ENCODE results near the gene JAK2.

Gene JAK2

GRCh38 chr9:5062631-5063030 is 77.6 kb downstream of the JAK2 start:
- DNase-seq, result no peak
- WGBS (ENCODE audit: insufficient coverage), result no CpG with 5 or more reads among the region's 1 CpG
- Histone ChIP-seq H3K27me3 (replicated peaks in 2 of 5; ENCODE audit: control insufficient read depth in 4 of 5, insufficient read depth in 5 of 5, low read length in 4 of 5) (no peaks in the 10 kb centered on the region), H3K9me3 (ENCODE audit: control extremely low read depth in 1 of 5, control insufficient read depth in 4 of 5, insufficient read depth in 2 of 5, low read depth in 1 of 5, low read length in 4 of 5) (no peaks in the 10 kb centered on the region), H3K36me3 (ENCODE audit: control insufficient read depth in 4 of 4, insufficient read depth in 4 of 4, low read length in 3 of 4) (peaks cover 8 to 32% (median 14%) of the 10 kb centered on the region in 4 experiments), H3K4me3 (ENCODE audit: control insufficient read depth in 1 of 7, extremely low read depth in 1 of 7, insufficient read depth in 4 of 7, low read depth in 2 of 7, low read length in 6 of 7) (no peak overlapping the region), H3K27ac (ENCODE audit: insufficient read depth in 1 of 2, low read depth in 1 of 2, low read length in 2 of 2, poor library complexity in 1 of 2, severe bottlenecking in 2 of 2) (no peak overlapping the region), H3K4me1 (ENCODE audit: control extremely low read depth in 1 of 4, control insufficient read depth in 4 of 4, insufficient read depth in 4 of 4, low read length in 3 of 4) (no peaks in the 10 kb centered on the region)
- CTCF ChIA-PET, result interaction anchor here (0.6 kb wide), 1 partner anchor 44 kb away, joined by 3 read pairs; no protein-coding TSS in a partner anchor
- POLR2A ChIA-PET, result no interaction called here

- peaks cover 8 to 53% (median 21%) of the 10 kb centered on the region in 4 experiments for H3K36me3 ChIP-seq (ENCODE audit: control insufficient read depth in 4 of 4, insufficient read depth in 4 of 4, low read length in 3 of 4)
- WGBS (ENCODE audit: insufficient coverage), result no CpG with 5 or more reads among the region's 1 CpG
- no peaks in the 10 kb centered on the region for H3K9me3 ChIP-seq (ENCODE audit: control extremely low read depth in 1 of 5, control insufficient read depth in 4 of 5, insufficient read depth in 2 of 5, low read depth in 1 of 5, low read length in 4 of 5)
- H3K4me3 ChIP-seq (ENCODE audit: control insufficient read depth in 1 of 7, extremely low read depth in 1 of 7, insufficient read depth in 4 of 7, low read depth in 2 of 7, low read length in 6 of 7), result no peak overlapping the region
- DNase-seq, result no peak
- ChIA-PET CTCF (no interaction called here), POLR2A (no interaction called here)
- H3K27ac ChIP-seq (ENCODE audit: insufficient read depth in 1 of 2, low read depth in 1 of 2, low read length in 2 of 2, poor library complexity in 1 of 2, severe bottlenecking in 2 of 2), result no peak overlapping the region
- H3K4me1 ChIP-seq (ENCODE audit: control extremely low read depth in 1 of 4, control insufficient read depth in 4 of 4, insufficient read depth in 4 of 4, low read length in 3 of 4), result no peaks in the 10 kb centered on the region
- no peaks in the 10 kb centered on the region for H3K27me3 ChIP-seq (replicated peaks in 2 of 5; ENCODE audit: control insufficient read depth in 4 of 5, insufficient read depth in 5 of 5, low read length in 4 of 5)
These were observed 87.8 kb downstream of the JAK2 start for GRCh38 chr9:5072871-5073270.

GRCh38 chr9:5073701-5074100 is 88.6 kb downstream of the JAK2 start:
- no CpG with 5 or more reads among the region's 1 CpG for WGBS (ENCODE audit: insufficient coverage)
- ChIA-PET POLR2A (no interaction called here), CTCF (no interaction called here)
- Histone ChIP-seq H3K36me3 (ENCODE audit: control insufficient read depth in 4 of 4, insufficient read depth in 4 of 4, low read length in 3 of 4) (peaks cover 8 to 53% (median 21%) of the 10 kb centered on the region in 4 experiments), H3K4me3 (ENCODE audit: control insufficient read depth in 1 of 7, extremely low read depth in 1 of 7, insufficient read depth in 4 of 7, low read depth in 2 of 7, low read length in 6 of 7) (no peak overlapping the region), H3K27me3 (replicated peaks in 2 of 5; ENCODE audit: control insufficient read depth in 4 of 5, insufficient read depth in 5 of 5, low read length in 4 of 5) (no peaks in the 10 kb centered on the region), H3K27ac (ENCODE audit: insufficient read depth in 1 of 2, low read depth in 1 of 2, low read length in 2 of 2, poor library complexity in 1 of 2, severe bottlenecking in 2 of 2) (no peak overlapping the region), H3K9me3 (ENCODE audit: control extremely low read depth in 1 of 5, control insufficient read depth in 4 of 5, insufficient read depth in 2 of 5, low read depth in 1 of 5, low read length in 4 of 5) (no peaks in the 10 kb centered on the region), H3K4me1 (ENCODE audit: control extremely low read depth in 1 of 4, control insufficient read depth in 4 of 4, insufficient read depth in 4 of 4, low read length in 3 of 4) (no peaks in the 10 kb centered on the region)
- no peak for DNase-seq

- ChIA-PET POLR2A (no interaction called here), CTCF (no interaction called here)
- no peak for DNase-seq
- Histone ChIP-seq H3K36me3 (ENCODE audit: control insufficient read depth in 4 of 4, insufficient read depth in 4 of 4, low read length in 3 of 4) (peaks cover 24 to 65% (median 33%) of the 10 kb centered on the region in 4 experiments), H3K27ac (ENCODE audit: insufficient read depth in 1 of 2, low read depth in 1 of 2, low read length in 2 of 2, poor library complexity in 1 of 2, severe bottlenecking in 2 of 2) (no peak overlapping the region), H3K27me3 (replicated peaks in 2 of 5; ENCODE audit: control insufficient read depth in 4 of 5, insufficient read depth in 5 of 5, low read length in 4 of 5) (no peaks in the 10 kb centered on the region), H3K9me3 (ENCODE audit: control extremely low read depth in 1 of 5, control insufficient read depth in 4 of 5, insufficient read depth in 2 of 5, low read depth in 1 of 5, low read length in 4 of 5) (peaks cover 0 to 18% (median 2%) of the 10 kb centered on the region in 5 experiments), H3K4me1 (ENCODE audit: control extremely low read depth in 1 of 4, control insufficient read depth in 4 of 4, insufficient read depth in 4 of 4, low read length in 3 of 4) (no peaks in the 10 kb centered on the region), H3K4me3 (ENCODE audit: control insufficient read depth in 1 of 7, extremely low read depth in 1 of 7, insufficient read depth in 4 of 7, low read depth in 2 of 7, low read length in 6 of 7) (no peak overlapping the region)
- 98% methylated on average over 23 of the region's 30 CpGs for WGBS (ENCODE audit: insufficient coverage)
These were observed 100.9 kb downstream of the JAK2 start for GRCh38 chr9:5085993-5086392.

GRCh38 chr9:5089737-5090136 is 104.7 kb downstream of the JAK2 start:
- Histone ChIP-seq H3K27ac (ENCODE audit: insufficient read depth in 1 of 2, low read depth in 1 of 2, low read length in 2 of 2, poor library complexity in 1 of 2, severe bottlenecking in 2 of 2) (no peak overlapping the region), H3K36me3 (ENCODE audit: control insufficient read depth in 4 of 4, insufficient read depth in 4 of 4, low read length in 3 of 4) (peaks cover 19 to 45% (median 23%) of the 10 kb centered on the region in 4 experiments), H3K27me3 (replicated peaks in 2 of 5; ENCODE audit: control insufficient read depth in 4 of 5, insufficient read depth in 5 of 5, low read length in 4 of 5) (no peaks in the 10 kb centered on the region), H3K9me3 (ENCODE audit: control extremely low read depth in 1 of 5, control insufficient read depth in 4 of 5, insufficient read depth in 2 of 5, low read depth in 1 of 5, low read length in 4 of 5) (peaks cover 0 to 18% (median 2%) of the 10 kb centered on the region in 5 experiments), H3K4me3 (ENCODE audit: control insufficient read depth in 1 of 7, extremely low read depth in 1 of 7, insufficient read depth in 4 of 7, low read depth in 2 of 7, low read length in 6 of 7) (no peak overlapping the region), H3K4me1 (ENCODE audit: control extremely low read depth in 1 of 4, control insufficient read depth in 4 of 4, insufficient read depth in 4 of 4, low read length in 3 of 4) (no peaks in the 10 kb centered on the region)
- CTCF ChIA-PET, result interaction anchor here (1.0 kb wide), 1 partner anchor 336 kb away, joined by 3 read pairs; no protein-coding TSS in a partner anchor
- DNase-seq, result no peak
- WGBS (ENCODE audit: insufficient coverage), result 86% methylated on average over 1 of the region's 2 CpGs
- POLR2A ChIA-PET, result no interaction called here

- ChIA-PET CTCF (no interaction called here), POLR2A (no interaction called here)
- Histone ChIP-seq H3K27ac (ENCODE audit: insufficient read depth in 1 of 2, low read depth in 1 of 2, low read length in 2 of 2, poor library complexity in 1 of 2, severe bottlenecking in 2 of 2) (no peak overlapping the region), H3K27me3 (replicated peaks in 2 of 5; ENCODE audit: control insufficient read depth in 4 of 5, insufficient read depth in 5 of 5, low read length in 4 of 5) (no peaks in the 10 kb centered on the region), H3K4me3 (ENCODE audit: control insufficient read depth in 1 of 7, extremely low read depth in 1 of 7, insufficient read depth in 4 of 7, low read depth in 2 of 7, low read length in 6 of 7) (no peak overlapping the region), H3K4me1 (ENCODE audit: control extremely low read depth in 1 of 4, control insufficient read depth in 4 of 4, insufficient read depth in 4 of 4, low read length in 3 of 4) (no peaks in the 10 kb centered on the region), H3K36me3 (ENCODE audit: control insufficient read depth in 4 of 4, insufficient read depth in 4 of 4, low read length in 3 of 4) (peaks cover 0 to 9% (median 2%) of the 10 kb centered on the region in 4 experiments), H3K9me3 (ENCODE audit: control extremely low read depth in 1 of 5, control insufficient read depth in 4 of 5, insufficient read depth in 2 of 5, low read depth in 1 of 5, low read length in 4 of 5) (peaks cover 0 to 2% (median 2%) of the 10 kb centered on the region in 5 experiments)
- no peak for DNase-seq
- WGBS (ENCODE audit: insufficient coverage), result 100% methylated on average over 2 of the region's 2 CpGs
These were observed 110.7 kb downstream of the JAK2 start for GRCh38 chr9:5095795-5096194.

- no peaks in the 10 kb centered on the region for H3K27me3 ChIP-seq (replicated peaks in 2 of 5; ENCODE audit: control insufficient read depth in 4 of 5, insufficient read depth in 5 of 5, low read length in 4 of 5)
- H3K4me3 ChIP-seq (ENCODE audit: control insufficient read depth in 1 of 7, extremely low read depth in 1 of 7, insufficient read depth in 4 of 7, low read depth in 2 of 7, low read length in 6 of 7), result no peak overlapping the region
- peaks cover 0 to 12% (median 7%) of the 10 kb centered on the region in 4 experiments for H3K36me3 ChIP-seq (ENCODE audit: control insufficient read depth in 4 of 4, insufficient read depth in 4 of 4, low read length in 3 of 4)
- no peak overlapping the region for H3K27ac ChIP-seq (ENCODE audit: insufficient read depth in 1 of 2, low read depth in 1 of 2, low read length in 2 of 2, poor library complexity in 1 of 2, severe bottlenecking in 2 of 2)
- WGBS (ENCODE audit: insufficient coverage), result 96% methylated on average over 3 of the region's 3 CpGs
- DNase-seq, result no peak
- POLR2A ChIA-PET, result no interaction called here
- no peaks in the 10 kb centered on the region for H3K4me1 ChIP-seq (ENCODE audit: control extremely low read depth in 1 of 4, control insufficient read depth in 4 of 4, insufficient read depth in 4 of 4, low read length in 3 of 4)
- CTCF ChIA-PET, result no interaction called here
- H3K9me3 ChIP-seq (ENCODE audit: control extremely low read depth in 1 of 5, control insufficient read depth in 4 of 5, insufficient read depth in 2 of 5, low read depth in 1 of 5, low read length in 4 of 5), result peaks cover 0 to 17% (median 9%) of the 10 kb centered on the region in 5 experiments
These were observed 114.4 kb downstream of the JAK2 start for GRCh38 chr9:5099466-5099865.
